GM12878 (cell line): ENCODE results near the gene CNOT10. TPM values are rescaled to one million over a fixed set of nuclear protein-coding genes. Genes with fewer than 3 reads are reported as not detected.

ENCODE experiments used
- ATAC-seq: fragments of 200-7000 bp; cut with Tn5 transposase; 3 replicates; pipeline ENCODE4 v1.9.1; 2020; ENCODE audit warnings: mild to moderate bottlenecking, moderate library complexity
- BruUV-seq: library from RNA; stranded (reverse); fragments of 400-500 nt; replicated peaks from 2 replicates; lab custom pipeline; 2021; lab: Mats Ljungman, UMichigan
- CTCF ChIA-PET: fragments of 300-600 bp; sonication (Branson Sonifier 250); formaldehyde crosslinking; extraction: SDS; loops from one replicate; lab custom pipeline; 2021; ENCODE audit warnings: inconsistent platforms; lab: Yijun Ruan, JAX
- POLR2A ChIA-PET: fragments of 350-600 bp; formaldehyde crosslinking; extraction: SDS; loops from one replicate; lab custom pipeline; 2021; ENCODE audit warnings: inconsistent platforms; lab: Charles Lee
- RAD21 ChIA-PET: fragments of 300-600 bp; sonication (Branson Sonifier 250); formaldehyde crosslinking; loops from one replicate; lab custom pipeline; 2023; ENCODE audit warnings: antibody characterized with exemption; ENCODE audit not compliant: unreplicated experiment; lab: Charles Lee
- SMC1A ChIA-PET: fragments of 300-600 bp; sonication (Branson Sonifier 250); formaldehyde crosslinking; loops from one replicate; lab custom pipeline; 2023; ENCODE audit not compliant: unreplicated experiment, uncharacterized antibody; lab: Charles Lee
- DNase-seq: peaks from one replicate; pipeline ENCODE4 v3.0.0-alpha.2; 2011; ENCODE audit warnings: low read depth, low spot score
- FAIRE-seq: peaks from 3 replicates; lab custom pipeline; 2011; peaks lifted over from hg19 to GRCh38; lab: Jason Lieb, UNC
- H2AFZ ChIP-seq: 2 replicates; pipeline ENCODE4 v1.6.0; 2011; ENCODE audit warnings: low read depth, low read length, control low read depth; ENCODE audit not compliant: control insufficient read depth
- H3K27ac ChIP-seq: 2 replicates; pipeline ENCODE4 v1.5.1; 2011; ENCODE audit warnings: control low read depth; ENCODE audit not compliant: control insufficient read depth, insufficient read depth
- H3K27me3 ChIP-seq, 2 experiments: replicated peaks in 1 of 2; 2 replicates each; pipeline versions ENCODE4 v1.6.0 to v1.6.1; 2011; ENCODE audit warnings: low read length in 1 of 2; ENCODE audit not compliant: control insufficient read depth in 2 of 2, insufficient read depth in 2 of 2
- H3K36me3 ChIP-seq, 2 experiments: 2 replicates each; pipeline ENCODE4 v1.5.1; 2011; ENCODE audit warnings: low read length in 1 of 2; ENCODE audit not compliant: control insufficient read depth in 2 of 2, insufficient read depth in 2 of 2
- H3K4me1 ChIP-seq: 2 replicates; pipeline ENCODE4 v1.6.1; 2011; ENCODE audit warnings: mild to moderate bottlenecking, low read length, moderate library complexity, mixed read lengths; ENCODE audit not compliant: control insufficient read depth, insufficient read depth
- H3K4me2 ChIP-seq: 2 replicates; pipeline ENCODE4 v1.6.0; 2011; ENCODE audit warnings: control low read depth; ENCODE audit not compliant: control insufficient read depth, insufficient read depth
- H3K4me3 ChIP-seq: fragments of 200-600 bp; sonication (generic); 2 replicates; pipeline ENCODE4 v1.5.1; 2016
- H3K79me2 ChIP-seq: 2 replicates; pipeline ENCODE4 v1.6.0; 2011; ENCODE audit warnings: low read length; ENCODE audit not compliant: control insufficient read depth, insufficient read depth
- H3K9ac ChIP-seq: 2 replicates; pipeline ENCODE4 v1.8.0; 2011; ENCODE audit warnings: low read length, control low read depth, mixed read lengths; ENCODE audit not compliant: control insufficient read depth, insufficient read depth
- H3K9me3 ChIP-seq: replicated peaks from 3 replicates; pipeline ENCODE4 v1.5.1; 2011; ENCODE audit warnings: mild to moderate bottlenecking, low read length; ENCODE audit not compliant: control insufficient read depth, insufficient read depth
- H4K20me1 ChIP-seq: 2 replicates; pipeline ENCODE4 v1.6.0; 2011; ENCODE audit not compliant: control insufficient read depth, insufficient read depth
- FOXK2 ChIP-seq: fragments of 450-650 bp; IDR thresholded peaks from 2 replicates; pipeline ENCODE4 v1.6.1; 2017; ENCODE audit warnings: mild to moderate bottlenecking, moderate library complexity
- NRF1 ChIP-seq: conservative IDR thresholded peaks from 2 replicates; pipeline ENCODE4 v1.6.1; 2011; ENCODE audit warnings: mild to moderate bottlenecking, low read depth, low read length, improper control_type of control experiment
- POLR2AphosphoS5 ChIP-seq: IDR thresholded peaks from 2 replicates; pipeline ENCODE4 v1.6.1; 2011; ENCODE audit warnings: mild to moderate bottlenecking, low read length, inconsistent platforms
- SMAD1 ChIP-seq: fragments of 450-650 bp; IDR thresholded peaks from 2 replicates; pipeline ENCODE4 v1.6.1; 2018; ENCODE audit warnings: mild to moderate bottlenecking, low read depth; ENCODE audit not compliant: partially characterized antibody
- YBX1 ChIP-seq: fragments of 450-650 bp; IDR thresholded peaks from 2 replicates; pipeline ENCODE4 v1.6.1; 2016; ENCODE audit warnings: antibody characterized with exemption
- ZNF207 ChIP-seq: fragments of 450-650 bp; IDR thresholded peaks from 2 replicates; pipeline ENCODE4 v1.6.1; 2014; ENCODE audit warnings: antibody characterized with exemption, mild to moderate bottlenecking, borderline replicate concordance
- WGBS: methylation state at CpG from one replicate; pipeline ENCODE4 v1.1.6; 2016; ENCODE audit warnings: low lambda C conversion rate; ENCODE audit not compliant: insufficient replicate concordance, insufficient coverage; ENCODE audit errors: missing lambda C conversion rate; 5-methylcytosine and 5-hydroxymethylcytosine counted together
- in situ Hi-C: fragments of 300-500 bp; cut with MboI; formaldehyde crosslinking; loops from 9 replicates; pipeline ENCODE4 v1.14.3; 2018; ENCODE audit warnings: mixed read lengths
- intact Hi-C: fragments of 100-400 bp; cut with micrococcal nuclease; formaldehyde crosslinking; loops from one replicate; pipeline ENCODE4 v1.14.2; 2022; ENCODE audit not compliant: unreplicated experiment
- polyA plus RNA-seq, 11 experiments: library from polyadenylated mRNA; depleted of rRNA in 4 of 11; unstranded in 6 of 11; stranded (reverse) in 5 of 11; fragments of >200 nt; fragmentation: Nextera tagmentation in 4 of 11; fragmentation: Illumina TruSeq in 1 of 11; extraction: Ambion mirVana in 4 of 11; extraction: Trizol in 1 of 11; gene quantifications; 1 replicate in 1 of 11; 2 replicates in 10 of 11; pipeline versions ENCODE4 v1.2.1 to v1.2.3, GENCODE V29; 2011 to 2016; ENCODE audit warnings: inconsistent platforms in 2 of 11, missing spikeins in 2 of 11, low read depth in 1 of 11
- total RNA-seq, 4 experiments: library from RNA; depleted of rRNA in 3 of 4; stranded (reverse); fragments of >200 nt in 3 of 4; fragmentation: Illumina TruSeq in 1 of 4; extraction: Trizol in 1 of 4; gene quantifications; 2 replicates each; pipeline versions ENCODE4 v1.2.1 to v1.2.3, GENCODE V29; 2013 to 2021
- TF ChIP-seq, protein P1 (sequence below), 3 experiments: IDR thresholded peaks in 2 of 3; conservative IDR thresholded peaks in 1 of 3; 2 replicates each; pipeline ENCODE4 v1.5.1; 2011; ENCODE audit warnings: low read depth in 3 of 3, low read length in 3 of 3, mild to moderate bottlenecking in 3 of 3, control low read depth in 2 of 3, moderate library complexity in 2 of 3, inconsistent platforms in 1 of 3, mixed read lengths in 1 of 3; ENCODE audit not compliant: control insufficient read depth in 2 of 3, insufficient read depth in 1 of 3; ENCODE audit errors: extremely low read depth in 1 of 3

Gene CNOT10
- total and polyA plus RNA-seq, 10 of the 15 experiments (the other 5 are each of a cell fraction or from before 2014, with no cell fraction given), result 18.2 to 51.9 (median 45.5) TPM

DNA sequence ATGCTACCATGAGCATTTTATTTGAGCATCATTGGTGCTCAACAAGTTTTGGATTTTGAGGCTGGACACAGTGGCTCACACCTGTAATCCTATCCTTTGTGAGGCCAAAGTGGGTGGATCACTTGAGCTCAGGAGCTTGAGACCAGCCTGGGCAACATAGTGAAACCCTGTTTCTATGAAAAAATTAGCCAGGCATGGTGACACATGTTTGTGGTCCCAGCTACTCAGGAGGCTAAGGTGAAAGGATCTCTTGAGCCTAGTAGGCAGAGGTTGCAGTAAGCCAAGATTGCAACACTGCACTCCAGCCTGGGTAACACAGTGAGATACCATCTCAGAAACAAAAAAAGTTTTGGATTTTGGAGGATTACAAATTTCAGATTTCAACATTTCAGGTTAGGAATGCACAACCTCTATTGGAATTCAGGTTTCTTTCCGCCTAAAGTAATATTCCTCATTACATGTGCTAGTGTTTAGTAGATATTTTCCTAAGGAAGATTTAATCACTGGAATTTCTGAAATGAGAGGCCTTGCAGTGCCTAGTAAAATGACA lies 27.6 kb downstream of the CNOT10 start:
- Histone ChIP-seq H4K20me1 (no peaks in the 10 kb centered on the region), H3K4me3 (no peak overlapping the region), H3K4me1 (no peaks in the 10 kb centered on the region), H3K9ac (no peak overlapping the region), H3K79me2 (no peaks in the 10 kb centered on the region), H2AFZ (no peak overlapping the region)
- CTCF ChIA-PET, result interaction anchor here (1.1 kb wide), 1 partner anchor 419 kb away, joined by 3 read pairs; no protein-coding TSS in a partner anchor
- RAD21 ChIA-PET, result interaction anchor here (0.6 kb wide), 1 partner anchor 25 kb away, joined by 3 read pairs; no protein-coding TSS in a partner anchor
- POLR2A ChIA-PET, result no interaction called here
- BruUV-seq, result no TSS peak
- intact Hi-C loops (no loop called here), in situ Hi-C loops (no loop called here)
- WGBS, result 89% methylated on average over 1 of the region's 1 CpG
- FAIRE-seq (no peak), ATAC-seq (no peak)
- TF ChIP-seq ZNF207 (no peak), POLR2AphosphoS5 (no peak), YBX1 (no peak), FOXK2 (no peak), SMAD1 (no peak), NRF1 (no peak)
- TF ChIP-seq, protein P1, sequence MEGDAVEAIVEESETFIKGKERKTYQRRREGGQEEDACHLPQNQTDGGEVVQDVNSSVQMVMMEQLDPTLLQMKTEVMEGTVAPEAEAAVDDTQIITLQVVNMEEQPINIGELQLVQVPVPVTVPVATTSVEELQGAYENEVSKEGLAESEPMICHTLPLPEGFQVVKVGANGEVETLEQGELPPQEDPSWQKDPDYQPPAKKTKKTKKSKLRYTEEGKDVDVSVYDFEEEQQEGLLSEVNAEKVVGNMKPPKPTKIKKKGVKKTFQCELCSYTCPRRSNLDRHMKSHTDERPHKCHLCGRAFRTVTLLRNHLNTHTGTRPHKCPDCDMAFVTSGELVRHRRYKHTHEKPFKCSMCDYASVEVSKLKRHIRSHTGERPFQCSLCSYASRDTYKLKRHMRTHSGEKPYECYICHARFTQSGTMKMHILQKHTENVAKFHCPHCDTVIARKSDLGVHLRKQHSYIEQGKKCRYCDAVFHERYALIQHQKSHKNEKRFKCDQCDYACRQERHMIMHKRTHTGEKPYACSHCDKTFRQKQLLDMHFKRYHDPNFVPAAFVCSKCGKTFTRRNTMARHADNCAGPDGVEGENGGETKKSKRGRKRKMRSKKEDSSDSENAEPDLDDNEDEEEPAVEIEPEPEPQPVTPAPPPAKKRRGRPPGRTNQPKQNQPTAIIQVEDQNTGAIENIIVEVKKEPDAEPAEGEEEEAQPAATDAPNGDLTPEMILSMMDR (IDR thresholded peaks at IDR 0.05 in 2 of 3, conservative IDR thresholded peaks at IDR 0.05 in 1 of 3; ENCODE audit: control insufficient read depth in 2 of 3, extremely low read depth in 1 of 3, insufficient read depth in 1 of 3, low read depth in 3 of 3, low read length in 3 of 3), result no peak
- TF ChIP-seq, all 136 proteins: peak for 0
- Histone ChIP-seq H3K36me3 (peaks cover 4 to 29% of the 10 kb centered on the region in 2 experiments), H3K9me3 (no peaks in the 10 kb centered on the region), H3K4me2 (no peak overlapping the region), H3K27ac (no peak overlapping the region), H3K27me3 (no peaks in the 10 kb centered on the region)
- SMC1A ChIA-PET, result no interaction called here
- DNase-seq, result no peak
